GM18505 (cell line): ENCODE measurements around the gene MAN1A1.

Experiments
- ATAC-seq: cut with Tn5 transposase; IDR thresholded peaks from one replicate; pipeline ENCODE4 v1.9.1; 2021; ENCODE audit not compliant: unreplicated experiment
- POLR2A ChIP-seq: IDR thresholded peaks from 4 replicates; pipeline ENCODE4 v1.6.1; 2011; ENCODE audit warnings: borderline replicate concordance; ENCODE audit not compliant: insufficient read depth, insufficient read length; ENCODE audit errors: extremely low read depth

Gene MAN1A1

DNA sequence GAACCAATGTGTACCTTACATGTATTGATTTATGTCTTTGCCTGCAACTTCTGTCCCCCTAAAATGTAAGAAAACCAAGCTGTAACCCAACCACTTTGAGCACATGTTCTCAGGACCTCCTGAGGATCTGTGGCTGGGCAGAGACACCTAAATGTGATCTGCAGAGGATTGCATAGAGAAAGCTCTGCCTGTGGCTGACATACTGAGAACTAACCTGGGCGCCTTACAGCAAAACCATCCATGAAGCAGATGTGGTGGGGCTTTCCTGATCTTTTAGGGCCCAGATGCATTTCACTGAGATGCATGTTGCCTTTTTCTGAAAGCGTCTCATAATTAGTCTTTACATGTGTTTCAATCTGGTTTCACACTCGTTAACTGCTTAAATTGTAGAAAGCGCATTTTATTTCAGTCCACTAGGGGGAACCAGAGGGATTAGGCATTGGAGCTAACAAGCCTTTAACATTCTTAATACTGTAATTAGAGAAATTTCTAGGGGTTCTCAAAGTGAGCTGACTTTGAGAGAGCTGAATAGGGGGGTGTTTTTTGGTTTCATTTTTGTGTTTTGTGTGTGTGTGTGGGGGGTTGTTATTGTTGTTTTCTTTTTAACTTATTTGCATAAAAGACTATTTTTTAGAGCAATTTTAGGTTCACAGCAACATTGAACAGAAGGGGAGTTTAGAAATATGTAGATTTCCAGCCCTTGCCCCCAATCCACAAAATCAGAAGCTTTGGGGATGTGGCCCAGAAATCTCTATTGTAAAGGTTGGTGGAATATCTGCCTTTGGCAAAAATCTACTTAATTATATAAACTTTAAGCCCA lies 220.2 kb downstream of the MAN1A1 start:
- no peak for TF ChIP-seq POLR2A
- ATAC-seq = peak; percentile 88

GRCh38 chr6:119128252-119128912 lies 221.2 kb downstream of the MAN1A1 start:
- no peak for ATAC-seq
- TF ChIP-seq POLR2A = no peak

DNA sequence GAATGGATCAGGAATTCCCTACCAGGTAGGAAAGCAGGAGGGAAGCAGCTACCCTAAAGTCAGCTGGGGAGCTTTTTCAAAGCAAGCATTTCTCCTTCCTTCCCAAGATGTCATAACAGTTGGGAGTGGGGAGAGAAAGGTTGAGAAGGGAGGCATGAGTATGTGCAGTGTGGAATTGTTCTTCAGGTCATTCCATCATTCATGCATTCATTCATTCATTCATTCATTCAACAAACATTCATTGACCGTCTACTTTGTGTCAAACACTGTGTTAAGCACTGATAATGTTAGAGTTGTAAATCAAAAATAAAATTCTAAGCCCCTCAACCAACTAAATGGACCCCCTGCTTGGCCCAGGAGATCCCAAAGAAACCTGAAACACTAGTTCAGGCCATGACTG lies 221.9 kb downstream of the MAN1A1 start:
- ATAC-seq = no peak
- no peak for TF ChIP-seq POLR2A
